Naive thymus-derived CD8-positive, alpha-beta T cell (primary cell): ENCODE data around the gene SLC17A9. TPM values are rescaled to one million over a fixed set of nuclear protein-coding genes. Genes with fewer than 3 reads are reported as not detected.

Source experiments
- ATAC-seq, 2 donors: fragments of 150-1000 bp; cut with Tn5 transposase in 1 of 2; sonication (Bioruptor Pico), chemical (Tn5 transposase) in 1 of 2; 1 replicate in 1 of 2; 2 replicates in 1 of 2; pipeline ENCODE4 v1.10.0; 2021; ENCODE audit warnings: mild to moderate bottlenecking in 2 of 2, moderate library complexity in 2 of 2
- POLR2A ChIA-PET: fragments of 350-600 bp; sonication (Branson Sonifier 250); formaldehyde crosslinking; loops from one replicate; lab custom pipeline; 2021; ENCODE audit warnings: antibody characterized with exemption; lab: Charles Lee
- DNase-seq, 10 donors: peaks; one replicate each; pipeline versions ENCODE4 v3.0.0 to v3.0.0-alpha.2; 2020 to 2022
- H3K27ac Mint-ChIP-seq, 10 donors: one replicate each; pipeline ENCODE4 v1.8.0; 2020 to 2022; ENCODE audit warnings: mild to moderate bottlenecking in 10 of 10, mixed read lengths in 10 of 10, moderate library complexity in 4 of 10, inconsistent platforms in 1 of 10
- H3K27me3 Mint-ChIP-seq, 5 donors: one replicate each; pipeline ENCODE4 v1.8.0; 2021 to 2022; ENCODE audit warnings: mixed read lengths in 5 of 5
- H3K36me3 Mint-ChIP-seq, 3 donors: one replicate each; pipeline ENCODE4 v1.8.0; 2020 to 2022; ENCODE audit warnings: mixed read lengths in 3 of 3, mild to moderate bottlenecking in 2 of 3, inconsistent platforms in 1 of 3
- H3K4me1 Mint-ChIP-seq, 4 donors: one replicate each; pipeline ENCODE4 v1.8.0; 2021 to 2022; ENCODE audit warnings: mixed read lengths in 4 of 4
- H3K4me3 Mint-ChIP-seq, 10 donors: one replicate each; pipeline ENCODE4 v1.8.0; 2020 to 2022; ENCODE audit warnings: mild to moderate bottlenecking in 10 of 10, mixed read lengths in 10 of 10, moderate library complexity in 6 of 10, inconsistent platforms in 1 of 10
- H3K9me3 Mint-ChIP-seq, 9 donors: one replicate each; pipeline ENCODE4 v1.8.0; 2020 to 2022; ENCODE audit warnings: mixed read lengths in 9 of 9, mild to moderate bottlenecking in 3 of 9, inconsistent platforms in 1 of 9, moderate library complexity in 1 of 9
- polyA plus RNA-seq, 3 donors: library from polyadenylated mRNA; unstranded; fragments of 300-500 nt; fragmentation: Illumina TruSeq; gene quantifications; one replicate each; pipeline ENCODE4 v1.2.3, GENCODE V29; 2021
- total RNA-seq, 8 experiments: library from RNA in 2 of 8; stranded (reverse) in 2 of 8; gene quantifications; one replicate each; pipeline ENCODE4 v1.2.3 and lab custom pipeline; 2021 to 2026

Gene SLC17A9
- total and polyA plus RNA-seq, 5 experiments from 2014 or later, result 1.2 to 11.3 (median 2.0) TPM

DNA sequence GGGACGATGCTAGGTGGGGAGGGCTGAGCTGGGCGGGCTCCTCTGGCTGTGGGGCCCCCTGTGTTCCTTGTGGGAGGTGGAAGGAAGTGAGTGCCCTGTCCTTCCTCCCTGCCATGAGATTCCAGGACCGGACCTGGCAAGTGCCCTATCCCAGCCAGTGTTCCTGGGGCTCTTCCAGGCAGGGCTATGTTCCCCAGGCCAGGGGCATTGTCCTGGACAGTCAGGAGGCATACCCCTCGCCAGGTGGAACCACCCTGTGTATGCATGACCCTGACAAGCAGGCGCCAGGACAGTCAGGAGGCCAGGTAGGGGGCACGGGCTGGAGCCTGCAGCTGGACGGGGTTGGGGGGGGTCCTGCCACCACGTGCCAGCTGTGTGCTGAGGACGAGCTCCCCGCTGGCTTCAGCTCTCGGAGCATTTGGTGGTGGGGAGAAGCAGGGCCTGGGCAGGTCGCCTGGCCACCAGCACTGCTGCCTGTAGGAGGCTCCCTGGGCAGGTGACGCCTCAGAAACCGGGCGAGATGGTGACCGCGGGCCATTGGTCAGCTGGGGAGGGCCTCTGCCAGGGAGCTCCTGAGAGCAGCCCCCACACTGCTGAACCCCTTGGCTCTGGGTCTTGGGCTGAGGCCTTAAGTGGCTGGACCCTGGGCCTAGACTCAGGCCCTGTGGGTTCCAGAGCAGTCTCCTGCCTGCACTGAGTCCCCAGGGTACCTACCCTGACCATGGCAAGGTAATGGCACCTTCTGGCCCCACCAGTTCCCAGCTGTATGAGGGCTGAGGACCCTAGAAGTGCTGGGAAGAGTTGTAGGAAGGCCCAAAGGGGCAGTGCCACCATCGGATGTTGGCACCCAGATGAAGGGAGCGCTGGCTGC is 694 bp downstream of the SLC17A9 start:
- H3K4me3 Mint-ChIP-seq, result peak overlapping the region; percentile 76 to 92 (median 88)
- peak overlapping the region; percentile 88 to 97 (median 95) for H3K27ac Mint-ChIP-seq
- peak in 1 of 2 donors; percentile 1 for ATAC-seq
- H3K27me3 Mint-ChIP-seq, result no peaks in the 10 kb centered on the region
- H3K9me3 Mint-ChIP-seq, result no peaks in the 10 kb centered on the region
- H3K36me3 Mint-ChIP-seq, result peaks cover 0 to 20% (median 19%) of the 10 kb centered on the region in 3 donors
- POLR2A ChIA-PET, result interaction anchor here (0.7 to 4.6 kb wide), 13 partner anchors 9 to 674 kb away, joined by 4 to 90 read pairs (median 6); partner anchors contain the start of genes DIDO1, GID8, GMEB2 and MRGBP
- no peak for DNase-seq
- peaks cover 13 to 64% (median 32%) of the 10 kb centered on the region in 4 donors for H3K4me1 Mint-ChIP-seq

DNA sequence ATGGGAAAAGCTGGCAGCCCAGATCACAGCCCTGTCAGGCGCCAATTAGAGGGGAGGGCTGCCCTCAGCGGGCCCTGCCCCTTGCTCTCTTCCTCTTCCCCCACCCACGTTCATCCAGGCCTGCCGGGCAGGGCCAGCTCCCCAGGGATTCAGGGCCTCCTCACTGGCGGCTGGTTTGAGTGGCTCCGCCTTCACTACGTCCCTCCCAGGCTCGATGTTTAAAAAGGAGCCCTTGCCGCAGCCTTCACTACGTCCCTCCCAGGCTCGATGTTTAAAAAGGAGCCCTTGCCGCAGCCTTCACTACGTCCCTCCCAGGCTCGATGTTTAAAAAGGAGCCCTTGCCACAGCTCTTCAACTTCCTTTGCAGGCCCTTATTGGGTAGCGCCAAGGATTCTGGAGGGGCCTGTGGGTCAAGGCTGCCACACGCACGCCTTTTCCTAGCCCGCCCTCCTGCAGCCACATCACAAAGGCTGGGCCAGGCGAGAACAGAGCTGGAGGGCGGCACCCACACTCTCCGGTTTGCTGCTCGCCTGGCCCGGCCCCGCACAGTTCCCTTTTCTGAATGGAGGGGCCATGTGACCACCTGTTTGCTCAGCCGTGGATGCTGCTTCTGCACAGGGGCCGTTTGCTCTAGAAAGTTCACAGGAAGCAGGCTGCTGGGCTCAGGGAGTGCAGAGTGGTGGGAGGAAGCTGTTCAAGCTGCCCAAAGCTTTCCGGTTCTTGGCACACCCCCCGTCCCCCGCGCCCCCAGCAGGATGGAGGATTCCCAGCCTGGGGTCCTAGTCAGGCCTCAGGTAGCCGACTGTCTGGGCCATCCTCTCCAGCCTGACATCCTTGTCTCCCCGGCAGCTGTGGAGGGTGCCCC is 1.6 kb downstream of the SLC17A9 start:
- peaks cover 0 to 14% (median 14%) of the 10 kb centered on the region in 3 donors for H3K36me3 Mint-ChIP-seq

DNA sequence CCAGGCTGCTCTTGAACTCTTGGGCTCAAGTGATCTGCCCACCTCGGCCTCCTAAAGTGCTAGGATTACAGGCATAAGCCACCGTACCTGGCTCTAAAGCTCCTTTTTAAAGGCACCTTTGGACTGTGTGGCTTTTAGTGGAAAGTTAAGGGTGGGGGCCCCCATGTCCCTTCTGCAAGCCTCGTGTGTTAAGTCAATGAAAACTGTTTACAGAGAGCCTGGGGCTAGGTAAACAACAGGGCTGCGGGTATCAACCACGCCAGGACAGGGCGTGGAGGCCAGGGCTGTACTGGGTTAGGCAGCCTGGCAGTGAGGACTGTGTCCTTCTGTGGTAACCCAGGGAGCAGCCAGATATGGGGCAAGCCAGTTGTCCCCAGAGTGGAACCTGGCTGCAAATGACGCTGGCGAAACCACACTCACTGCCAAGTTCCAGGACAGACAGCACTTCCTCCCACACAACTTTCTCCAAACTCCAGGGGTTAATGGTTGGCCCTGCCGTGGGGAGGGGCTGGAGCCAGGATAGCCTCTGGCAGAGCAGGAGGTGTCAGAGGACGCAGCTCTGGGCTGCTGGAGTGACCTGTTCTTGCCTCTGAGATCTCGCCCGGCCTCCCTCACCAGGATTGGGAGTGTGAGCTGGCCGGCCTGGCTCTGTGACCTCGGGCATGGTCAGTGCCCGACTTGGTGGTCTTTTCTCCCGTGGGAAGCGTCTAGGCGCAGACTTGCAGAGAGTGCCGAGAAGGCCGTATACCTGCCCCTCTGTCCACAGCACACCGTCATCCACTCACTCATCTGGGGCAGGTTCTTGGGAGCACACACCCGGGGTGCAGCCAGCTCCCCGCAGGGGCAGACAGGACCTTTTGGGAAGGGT is 3.2 kb downstream of the SLC17A9 start:
- ATAC-seq (no peak), DNase-seq (peak in 1 of 10 donors; percentile 45)
- Mint-ChIP-seq H3K27me3 (no peaks in the 10 kb centered on the region), H3K9me3 (no peaks in the 10 kb centered on the region), H3K4me1 (peaks cover 11 to 70% (median 47%) of the 10 kb centered on the region in 4 donors), H3K4me3 (peak overlapping the region in 3 of 10 donors; percentile 19 to 90 (median 24)), H3K27ac (peak overlapping the region in 9 of 10 donors; percentile 20 to 96 (median 73)), H3K36me3 (peaks cover 0 to 5% (median 0%) of the 10 kb centered on the region in 3 donors)
- POLR2A ChIA-PET, result interaction anchor here (1.3 to 4.6 kb wide), 8 partner anchors 8 to 94 kb away, joined by 4 to 90 read pairs (median 14); partner anchors contain the start of genes DIDO1, GID8 and TCFL5

More for the DNA sequence above, 1.6 kb downstream of the SLC17A9 start:
- no peaks in the 10 kb centered on the region for H3K27me3 Mint-ChIP-seq
- no peaks in the 10 kb centered on the region for H3K9me3 Mint-ChIP-seq
- peak overlapping the region; percentile 76 to 92 (median 88) for H3K4me3 Mint-ChIP-seq
- peak; percentile 89 to 90 for ATAC-seq
- peak overlapping the region; percentile 88 to 97 (median 95) for H3K27ac Mint-ChIP-seq
- H3K4me1 Mint-ChIP-seq, result peaks cover 13 to 67% (median 38%) of the 10 kb centered on the region in 4 donors
- DNase-seq, result peak; percentile 59 to 92 (median 80)
- POLR2A ChIA-PET, result interaction anchor here (1.1 to 4.6 kb wide), 17 partner anchors 9 to 673 kb away, joined by 3 to 90 read pairs (median 5); partner anchors contain the start of genes DIDO1, GID8, GMEB2 and MRGBP

DNA sequence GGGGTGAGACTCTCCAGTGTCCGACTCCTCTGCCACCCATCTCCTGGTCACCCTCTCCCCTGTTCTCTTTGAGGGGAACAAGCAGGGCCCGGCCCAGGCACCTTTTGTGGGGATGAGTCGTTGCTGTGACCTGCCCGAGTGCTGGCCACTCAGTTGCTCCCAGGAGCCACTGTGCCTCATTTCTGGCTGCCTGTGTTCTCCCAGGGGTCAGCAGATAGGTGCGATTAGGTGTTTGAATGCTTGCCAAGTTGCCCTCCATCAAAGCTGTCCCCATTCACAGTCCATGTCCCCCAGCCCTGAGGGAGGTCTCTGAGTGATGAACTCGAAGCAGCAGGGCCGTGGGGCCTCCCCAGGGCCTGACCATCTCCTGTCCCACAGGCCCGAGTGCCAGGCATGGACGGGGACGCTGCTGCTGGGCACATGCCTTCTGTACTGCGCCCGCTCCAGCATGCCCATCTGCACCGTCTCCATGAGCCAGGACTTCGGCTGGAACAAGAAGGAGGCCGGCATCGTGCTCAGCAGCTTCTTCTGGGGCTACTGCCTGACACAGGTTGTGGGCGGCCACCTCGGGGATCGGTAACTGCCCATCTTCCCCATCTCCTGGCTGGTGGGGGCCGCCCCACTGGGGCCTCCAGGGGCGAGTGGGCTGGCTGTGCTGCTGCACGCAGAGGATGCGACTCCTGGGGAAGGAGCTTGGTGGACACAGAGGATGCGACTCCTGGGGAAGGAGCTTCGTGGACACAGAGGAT is 4.1 kb downstream of the SLC17A9 start:
- Mint-ChIP-seq H3K27me3 (no peaks in the 10 kb centered on the region), H3K4me3 (peak overlapping the region in 2 of 10 donors; percentile 18 to 19), H3K4me1 (peaks cover 9 to 64% (median 42%) of the 10 kb centered on the region in 4 donors), H3K9me3 (no peaks in the 10 kb centered on the region), H3K36me3 (peaks cover 0 to 5% (median 0%) of the 10 kb centered on the region in 3 donors), H3K27ac (peak overlapping the region in 5 of 10 donors; percentile 10 to 72 (median 57))
- POLR2A ChIA-PET, result interaction anchor here (4.6 kb wide), 1 partner anchor 38 kb away, joined by 54 read pairs; no protein-coding TSS in a partner anchor
- DNase-seq (peak in 1 of 10 donors; percentile 60), ATAC-seq (no peak)

DNA sequence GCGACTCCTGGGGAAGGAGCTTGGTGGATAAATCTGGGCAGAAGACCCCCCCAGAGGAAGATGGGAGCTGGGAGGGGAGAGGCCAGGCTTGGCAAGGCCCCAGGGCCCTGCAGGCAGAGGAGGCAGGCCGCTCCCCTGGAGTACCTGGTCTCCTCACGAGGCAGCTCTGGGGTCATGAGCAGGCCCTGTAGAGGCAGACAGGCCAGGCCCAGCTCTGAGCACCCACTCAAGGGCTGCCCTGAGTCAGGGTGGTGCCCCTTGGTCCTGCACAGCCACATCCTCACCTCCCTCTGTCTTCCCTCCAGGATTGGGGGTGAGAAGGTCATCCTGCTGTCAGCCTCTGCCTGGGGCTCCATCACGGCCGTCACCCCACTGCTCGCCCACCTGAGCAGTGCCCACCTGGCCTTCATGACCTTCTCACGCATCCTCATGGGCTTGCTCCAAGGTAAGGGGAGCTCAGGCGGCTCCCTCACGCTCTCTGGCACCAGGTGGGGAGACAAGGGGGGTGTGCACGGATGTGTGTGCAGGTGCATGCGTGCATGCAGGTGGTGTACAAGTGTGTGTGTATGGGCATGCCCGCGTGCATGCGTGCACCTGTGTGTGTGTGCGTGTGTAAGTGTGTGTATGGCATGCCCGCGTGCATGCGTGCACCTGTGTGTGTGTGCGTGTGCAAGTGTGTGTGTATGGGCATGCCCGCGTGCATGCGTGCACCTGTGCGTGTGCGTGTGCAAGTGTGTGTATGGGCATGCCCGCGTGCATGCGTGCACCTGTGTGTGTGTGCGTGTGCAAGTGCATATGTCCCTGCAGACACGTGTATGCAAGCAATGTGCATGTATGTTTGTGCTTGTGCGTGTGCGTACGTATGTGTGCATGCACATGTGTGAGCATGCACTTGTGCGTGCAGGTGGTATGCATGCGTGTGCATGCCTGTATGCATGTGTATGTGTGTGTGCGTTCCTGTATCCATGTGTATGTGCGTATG is 4.9 kb downstream of the SLC17A9 start:
- ATAC-seq, result no peak
- Mint-ChIP-seq H3K4me3 (peak overlapping the region in 1 of 10 donors; percentile 20), H3K4me1 (peaks cover 7 to 60% (median 39%) of the 10 kb centered on the region in 4 donors), H3K9me3 (no peaks in the 10 kb centered on the region), H3K36me3 (peaks cover 0 to 5% (median 0%) of the 10 kb centered on the region in 3 donors), H3K27me3 (no peaks in the 10 kb centered on the region), H3K27ac (peak overlapping the region in 1 of 10 donors; percentile 56)
- POLR2A ChIA-PET, result interaction anchor here (0.7 kb wide), 1 partner anchor 18 kb away, joined by 4 read pairs; no protein-coding TSS in a partner anchor
- DNase-seq, result peak in 1 of 10 donors; percentile 58

DNA sequence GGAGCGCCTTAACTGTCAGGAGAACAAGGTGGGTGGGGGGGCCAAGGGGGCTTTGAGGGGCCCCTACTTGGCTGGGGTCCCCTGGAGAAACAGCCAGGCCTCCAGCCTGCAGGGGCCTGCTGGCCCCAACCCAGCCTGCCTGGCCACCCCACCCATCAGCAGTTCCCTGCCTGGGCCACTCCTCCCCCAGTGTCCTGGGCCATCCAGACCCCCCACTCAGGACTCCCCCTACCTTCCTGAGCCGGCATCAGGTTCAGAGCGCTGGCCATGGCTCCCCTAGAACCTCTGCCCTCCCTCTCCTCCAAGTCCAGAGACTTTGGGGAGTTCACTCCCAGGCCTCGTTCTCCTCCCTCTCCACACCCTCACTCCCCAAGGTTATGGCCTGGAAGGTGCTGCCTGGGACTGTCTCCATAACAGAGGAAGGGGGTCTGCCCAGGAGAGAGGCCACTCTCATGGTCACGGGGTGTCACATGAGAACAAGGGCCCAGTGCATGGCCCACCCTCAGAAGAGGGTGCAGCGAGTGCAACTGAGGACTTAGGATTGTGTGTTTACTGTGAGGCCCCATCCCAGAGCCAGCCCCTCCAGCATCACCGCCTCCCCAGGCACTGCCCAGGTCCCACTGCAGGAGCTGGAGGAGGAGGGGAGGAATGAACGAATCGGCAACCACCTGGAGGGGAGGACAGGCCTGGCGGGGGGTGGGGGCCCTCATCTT is 6.0 kb downstream of the SLC17A9 start:
- no peak for ATAC-seq
- H3K9me3 Mint-ChIP-seq, result no peaks in the 10 kb centered on the region
- H3K27ac Mint-ChIP-seq, result peak overlapping the region in 3 of 10 donors; percentile 39 to 77 (median 56)
- H3K27me3 Mint-ChIP-seq, result no peaks in the 10 kb centered on the region
- peak in 1 of 10 donors; percentile 58 for DNase-seq
- peak overlapping the region in 2 of 10 donors; percentile 47 to 54 for H3K4me3 Mint-ChIP-seq
- H3K4me1 Mint-ChIP-seq, result peaks cover 7 to 54% (median 33%) of the 10 kb centered on the region in 4 donors
- H3K36me3 Mint-ChIP-seq, result peaks cover 0 to 5% (median 0%) of the 10 kb centered on the region in 3 donors
- POLR2A ChIA-PET, result interaction anchor here (0.7 to 1.6 kb wide), 7 partner anchors 9 to 40 kb away, joined by 3 to 15 read pairs (median 5); partner anchors contain the start of gene GID8

DNA sequence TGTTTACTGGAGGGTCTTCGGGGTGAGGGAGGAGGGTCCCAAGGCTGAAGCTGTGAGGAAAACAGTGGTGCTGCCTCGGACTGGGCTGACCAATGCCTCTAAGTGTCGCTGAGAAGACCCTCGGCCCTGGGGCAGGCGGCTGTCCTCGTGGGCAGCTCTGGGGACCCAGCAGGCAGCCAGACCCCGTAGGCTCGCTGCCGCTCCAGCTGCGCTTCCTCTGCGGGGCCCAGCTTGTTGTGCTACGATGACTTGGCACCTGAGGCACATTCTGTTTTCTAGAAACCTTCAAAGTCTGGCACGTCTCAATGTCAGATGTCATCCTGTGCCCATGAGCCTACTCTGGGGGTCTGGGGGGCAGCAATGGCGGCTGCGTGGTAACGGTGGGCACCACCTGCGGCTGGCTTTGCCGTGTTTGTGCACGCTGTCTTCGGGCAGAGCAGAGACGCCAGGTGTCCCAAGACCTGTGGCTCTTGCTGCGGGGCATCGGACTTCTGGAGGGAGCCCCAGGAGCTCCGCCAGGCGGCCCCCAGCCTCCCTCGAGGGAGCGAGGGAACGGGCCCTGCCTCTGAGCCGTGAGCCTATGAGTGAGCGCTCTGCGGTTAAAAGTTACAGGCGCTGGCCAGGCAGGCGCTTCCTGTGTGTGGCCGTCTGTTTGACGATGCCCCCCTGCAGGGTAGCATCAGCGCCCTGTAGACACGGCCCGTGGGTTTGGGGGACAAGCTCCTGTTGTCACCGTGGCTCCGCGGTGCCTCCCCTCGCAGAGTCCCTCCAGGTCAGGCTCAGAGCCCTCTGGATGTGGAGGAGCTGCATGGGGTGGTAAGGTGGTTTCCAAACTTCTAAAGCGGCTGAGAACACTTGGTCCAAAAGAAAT is 6.8 kb downstream of the SLC17A9 start:
- no peaks in the 10 kb centered on the region for H3K27me3 Mint-ChIP-seq

DNA sequence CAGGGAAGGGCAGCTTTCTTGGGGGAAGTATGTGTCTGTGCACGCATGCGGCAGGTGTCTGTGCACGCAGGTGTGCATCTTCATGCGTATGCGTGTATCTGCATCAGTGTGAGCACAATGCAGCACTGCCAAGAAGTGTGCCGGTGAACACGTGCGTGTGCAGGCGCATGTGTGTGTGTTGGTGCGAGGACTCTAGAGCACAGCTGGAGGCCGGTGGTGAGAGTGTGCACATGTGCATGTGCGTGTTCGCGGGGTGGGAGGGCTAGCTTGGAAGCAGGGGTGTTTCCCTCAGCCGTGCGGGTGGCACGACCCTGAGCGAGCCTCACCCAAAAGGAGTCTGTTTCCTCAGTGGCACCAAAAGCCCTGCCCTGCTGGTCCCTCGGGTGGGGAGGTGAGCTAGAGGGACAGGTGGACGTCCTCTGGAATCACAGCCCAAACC is 7.5 kb downstream of the SLC17A9 start:
- ATAC-seq (no peak), DNase-seq (no peak)
- POLR2A ChIA-PET, result interaction anchor here (0.7 to 1.6 kb wide), 5 partner anchors 10 to 144 kb away, joined by 3 to 15 read pairs (median 5); partner anchors contain the start of gene GID8
- Mint-ChIP-seq H3K36me3 (peaks cover 0 to 8% (median 0%) of the 10 kb centered on the region in 3 donors), H3K27me3 (no peaks in the 10 kb centered on the region), H3K4me3 (peak overlapping the region in 7 of 10 donors; percentile 22 to 59 (median 27)), H3K9me3 (no peaks in the 10 kb centered on the region), H3K27ac (peak overlapping the region in 5 of 10 donors; percentile 16 to 65 (median 37)), H3K4me1 (peaks cover 3 to 41% (median 19%) of the 10 kb centered on the region in 4 donors)

More for the DNA sequence above, 6.8 kb downstream of the SLC17A9 start:
- Mint-ChIP-seq H3K36me3 (peaks cover 0 to 8% (median 0%) of the 10 kb centered on the region in 3 donors), H3K9me3 (no peaks in the 10 kb centered on the region), H3K4me3 (peak overlapping the region; percentile 11 to 69 (median 47)), H3K4me1 (peaks cover 3 to 47% (median 25%) of the 10 kb centered on the region in 4 donors), H3K27ac (peak overlapping the region in 8 of 10 donors; percentile 31 to 77 (median 71))
- POLR2A ChIA-PET, result interaction anchor here (0.9 to 1.6 kb wide), 6 partner anchors 9 to 41 kb away, joined by 3 to 15 read pairs (median 5); partner anchors contain the start of gene GID8
- DNase-seq, result peak in 3 of 10 donors; percentile 26 to 61 (median 38)
- ATAC-seq, result peak; percentile 47 to 56
